NCI-H128 (cell line): Measurements from ENCODE around the gene DLL1.

Source experiments
- DNase-seq: peaks from one replicate; lab custom pipeline; 2025; ENCODE audit not compliant: unreplicated experiment; lab: John Stamatoyannopoulos, UW

The DLL1 gene

GRCh38 chr6:170253226-170253909, 37.5 kb downstream of the DLL1 start:
- peak; percentile 13 for DNase-seq

GRCh38 chr6:170251776-170252571, 38.9 kb downstream of the DLL1 start:
- DNase-seq: no peak

- no peak for DNase-seq
Observed at GRCh38 chr6:170250981-170251775, 39.7 kb downstream of the DLL1 start.

- DNase-seq: no peak
Observed at GRCh38 chr6:170250455-170250854, 40.4 kb downstream of the DLL1 start.

GRCh38 chr6:170249817-170250216, 41.1 kb downstream of the DLL1 start:
- DNase-seq: no peak

GRCh38 chr6:170248861-170249600, 41.8 kb downstream of the DLL1 start:
- DNase-seq: no peak

GRCh38 chr6:170248111-170248805, 42.6 kb downstream of the DLL1 start:
- DNase-seq: no peak

GRCh38 chr6:170247178-170247701, 43.6 kb downstream of the DLL1 start:
- DNase-seq: no peak

GRCh38 chr6:170245475-170245992, 45.3 kb downstream of the DLL1 start:
- no peak for DNase-seq

GRCh38 chr6:170244721-170245474, 46.0 kb downstream of the DLL1 start:
- no peak for DNase-seq

GRCh38 chr6:170243791-170244291, 47.0 kb downstream of the DLL1 start:
- DNase-seq: peak; percentile 58

GRCh38 chr6:170243386-170243785, 47.5 kb downstream of the DLL1 start:
- DNase-seq: no peak

GRCh38 chr6:170238741-170239565, 51.9 kb downstream of the DLL1 start:
- no peak for DNase-seq

- no peak for DNase-seq
Observed at GRCh38 chr6:170237999-170238740, 52.7 kb downstream of the DLL1 start.

GRCh38 chr6:170236131-170236836, 54.6 kb downstream of the DLL1 start:
- DNase-seq: no peak

- no peak for DNase-seq
Observed at GRCh38 chr6:170235391-170236125, 55.3 kb downstream of the DLL1 start.
